Mammary microvascular endothelial cell (primary cell): Measurements from ENCODE around the gene RPL18. TPM values are rescaled to one million over a fixed set of nuclear protein-coding genes. Genes with fewer than 3 reads are reported as not detected.

Source experiments
- total RNA-seq: library from RNA; depleted of rRNA; stranded (reverse); fragments of >200 nt; gene quantifications from 2 replicates; pipeline ENCODE4 v1.2.3, GENCODE V29; 2015

Gene RPL18
- 2,122 and 2,588 TPM in 2 replicates for total RNA-seq

GRCh38 chr19:48618916-48619691 lies at the start of gene RPL18, which contains the start of gene SPHK2:
TSS of gene RPL18 (minus strand) at chr19:48619178. CDS start at chr19:48619143, 35 bp downstream.
TSS of gene SPHK2 (plus strand) at chr19:48619506. CDS start at chr19:48620515, 1,009 bp downstream.

GRCh38 chr19:48646001-48646721 lies 27.2 kb upstream of the RPL18 start, which contains the start of gene CA11:
TSS of gene CA11 (minus strand) at chr19:48646187. CDS start at chr19:48645632, 555 bp downstream.

GRCh38 chr19:48636859-48637448 lies 18.0 kb upstream of the RPL18 start, which contains the start of gene DBP:
TSS of gene DBP (minus strand) at chr19:48637379. CDS start at chr19:48636994, 385 bp downstream.

GRCh38 chr19:48614436-48615230 lies 4.3 kb downstream of the RPL18 start, which contains the start of gene FAM83E:
TSS of gene FAM83E (minus strand) at chr19:48615076. CDS start at chr19:48613372, 1,704 bp downstream.

GRCh38 chr19:48606463-48607358 lies 12.3 kb downstream of the RPL18 start, which contains the start of gene SPACA4:
TSS of gene SPACA4 (plus strand) at chr19:48606742. CDS start at chr19:48606979, 237 bp downstream.

Other genes with a start within 250 kb of the RPL18 start
- gene KDELR1, start 227.6 kb downstream of the RPL18 start, total RNA-seq: 96.5 and 102 TPM in 2 replicates
- gene GRIN2D, start 225.5 kb downstream of the RPL18 start, total RNA-seq: 0.40 and 0.64 TPM in 2 replicates
- gene GRWD1, start 173.2 kb downstream of the RPL18 start, total RNA-seq: 67.2 and 69.6 TPM in 2 replicates
- 0.20 and 0.39 TPM in 2 replicates for gene KCNJ14, start 163.6 kb downstream of the RPL18 start, total RNA-seq
- gene CYTH2, start 149.8 kb downstream of the RPL18 start, total RNA-seq: 35.5 and 41.4 TPM in 2 replicates
- gene LMTK3, start 107.3 kb downstream of the RPL18 start, total RNA-seq: 0.05 TPM in 1 of 2 replicates, not detected in the other
- gene SULT2B1, start 67.0 kb downstream of the RPL18 start, total RNA-seq: not detected in 2 replicates
- gene SPACA4, start 12.4 kb downstream of the RPL18 start, total RNA-seq: not detected in 2 replicates
- 0.33 TPM in 1 of 2 replicates, not detected in the other for gene FAM83E, start 4.1 kb downstream of the RPL18 start, total RNA-seq
- gene SPHK2, start 328 bp upstream of the RPL18 start, total RNA-seq: 12.4 and 14.3 TPM in 2 replicates
- gene DBP, start 18.2 kb upstream of the RPL18 start, total RNA-seq: 0.13 and 1.8 TPM in 2 replicates
- gene CA11, start 27.0 kb upstream of the RPL18 start, total RNA-seq: 0.07 and 0.54 TPM in 2 replicates
- gene NTN5, start 53.8 kb upstream of the RPL18 start, total RNA-seq: 0.07 TPM in 1 of 2 replicates, not detected in the other
- gene FUT2, start 76.8 kb upstream of the RPL18 start, total RNA-seq: not detected in 2 replicates
- gene MAMSTR, start 100.5 kb upstream of the RPL18 start, total RNA-seq: 0.67 and 1.6 TPM in 2 replicates
- 196 and 205 TPM in 2 replicates for gene RASIP1, start 121.4 kb upstream of the RPL18 start, total RNA-seq
- gene IZUMO1, start 127.7 kb upstream of the RPL18 start, total RNA-seq: 0.47 TPM in 1 of 2 replicates, not detected in the other
- 5.3 and 6.6 TPM in 2 replicates for gene FUT1, start 133.5 kb upstream of the RPL18 start, total RNA-seq
- not detected in 2 replicates for gene FGF21, start 136.3 kb upstream of the RPL18 start, total RNA-seq
- 69.9 and 77.6 TPM in 2 replicates for gene BCAT2, start 191.9 kb upstream of the RPL18 start, total RNA-seq
- 12.5 and 13.3 TPM in 2 replicates for gene HSD17B14, start 217.3 kb upstream of the RPL18 start, total RNA-seq
- 0.93 and 0.98 TPM in 2 replicates for gene PLEKHA4, start 249.4 kb upstream of the RPL18 start, total RNA-seq